ENCODE results near the gene SLCO4A1.

The SLCO4A1 gene

GRCh38 chr20:62711703-62712101 lies 69.4 kb downstream of the SLCO4A1 start:
- no peak for DNase-seq (ENCODE audit: low read depth, low spot score)
- ChIA-PET POLR2A (interaction anchor here (0.7 kb wide), 1 partner anchor 406 kb away, joined by 3 read pairs; no protein-coding TSS in a partner anchor), CTCF (interaction anchor here (1.1 kb wide), 1 partner anchor 8 kb away, joined by 4 read pairs; no protein-coding TSS in a partner anchor)
- no peak overlapping the region for H3K4me3 ChIP-seq (ENCODE audit: low read depth, low read length)
- TF ChIP-seq, protein P1, sequence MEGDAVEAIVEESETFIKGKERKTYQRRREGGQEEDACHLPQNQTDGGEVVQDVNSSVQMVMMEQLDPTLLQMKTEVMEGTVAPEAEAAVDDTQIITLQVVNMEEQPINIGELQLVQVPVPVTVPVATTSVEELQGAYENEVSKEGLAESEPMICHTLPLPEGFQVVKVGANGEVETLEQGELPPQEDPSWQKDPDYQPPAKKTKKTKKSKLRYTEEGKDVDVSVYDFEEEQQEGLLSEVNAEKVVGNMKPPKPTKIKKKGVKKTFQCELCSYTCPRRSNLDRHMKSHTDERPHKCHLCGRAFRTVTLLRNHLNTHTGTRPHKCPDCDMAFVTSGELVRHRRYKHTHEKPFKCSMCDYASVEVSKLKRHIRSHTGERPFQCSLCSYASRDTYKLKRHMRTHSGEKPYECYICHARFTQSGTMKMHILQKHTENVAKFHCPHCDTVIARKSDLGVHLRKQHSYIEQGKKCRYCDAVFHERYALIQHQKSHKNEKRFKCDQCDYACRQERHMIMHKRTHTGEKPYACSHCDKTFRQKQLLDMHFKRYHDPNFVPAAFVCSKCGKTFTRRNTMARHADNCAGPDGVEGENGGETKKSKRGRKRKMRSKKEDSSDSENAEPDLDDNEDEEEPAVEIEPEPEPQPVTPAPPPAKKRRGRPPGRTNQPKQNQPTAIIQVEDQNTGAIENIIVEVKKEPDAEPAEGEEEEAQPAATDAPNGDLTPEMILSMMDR (IDR thresholded peaks at IDR 0.05; ENCODE audit: insufficient read depth, low read length, missing control alignments) = no peak

GRCh38 chr20:62712606-62713005 lies 70.3 kb downstream of the SLCO4A1 start:
- DNase-seq (ENCODE audit: low read depth, low spot score) = no peak
- TF ChIP-seq, protein P1 (IDR thresholded peaks at IDR 0.05; ENCODE audit: insufficient read depth, low read length, missing control alignments) = no peak
- ChIA-PET CTCF (interaction anchor here (1.1 to 1.6 kb wide), 2 partner anchors 9 to 79 kb away, joined by 4 to 5 read pairs; no protein-coding TSS in a partner anchor), POLR2A (interaction anchor here (0.7 kb wide), 1 partner anchor 407 kb away, joined by 3 read pairs; no protein-coding TSS in a partner anchor)
- H3K4me3 ChIP-seq (ENCODE audit: low read depth, low read length) = no peak overlapping the region

- H3K4me3 ChIP-seq (ENCODE audit: low read depth, low read length) = no peak overlapping the region
- POLR2A ChIA-PET = no interaction called here
- DNase-seq (ENCODE audit: low read depth, low spot score) = no peak
- TF ChIP-seq, protein P1 (IDR thresholded peaks at IDR 0.05; ENCODE audit: insufficient read depth, low read length, missing control alignments) = no peak
- CTCF ChIA-PET = interaction anchor here (1.6 kb wide), 1 partner anchor 78 kb away, joined by 5 read pairs; no protein-coding TSS in a partner anchor
These were observed 71.7 kb downstream of the SLCO4A1 start for GRCh38 chr20:62714006-62714405.

GRCh38 chr20:62714799-62715198 lies 72.5 kb downstream of the SLCO4A1 start:
- no peak for DNase-seq (ENCODE audit: low read depth, low spot score)
- no peak overlapping the region for H3K4me3 ChIP-seq (ENCODE audit: low read depth, low read length)
- TF ChIP-seq, protein P1 (IDR thresholded peaks at IDR 0.05; ENCODE audit: insufficient read depth, low read length, missing control alignments) = no peak
- ChIA-PET CTCF (no interaction called here), POLR2A (no interaction called here)

DNA sequence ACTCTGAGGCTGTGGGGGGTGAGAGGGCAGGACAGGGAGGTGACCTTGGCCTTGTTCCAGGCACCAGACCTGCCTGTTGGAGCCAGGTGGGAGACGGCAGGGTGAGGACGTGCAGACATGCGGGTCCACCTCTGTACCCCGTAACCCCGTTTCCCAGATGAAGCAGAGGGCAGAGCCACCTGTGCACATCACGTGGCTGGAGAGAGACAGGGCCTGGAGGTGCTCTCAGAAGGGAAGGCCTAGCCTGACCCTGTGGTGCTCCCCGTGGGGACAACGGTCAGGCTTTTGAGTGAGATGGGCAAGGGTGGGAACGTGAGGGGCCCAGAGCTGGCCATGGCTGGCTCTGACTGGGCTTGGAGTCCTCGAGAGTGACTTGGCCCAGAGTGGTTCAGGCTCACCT lies 72.9 kb downstream of the SLCO4A1 start:
- no peak for DNase-seq (ENCODE audit: low read depth, low spot score)
- H3K4me3 ChIP-seq (ENCODE audit: low read depth, low read length) = no peak overlapping the region
- ChIA-PET CTCF (no interaction called here), POLR2A (no interaction called here)
- TF ChIP-seq, protein P1 (IDR thresholded peaks at IDR 0.05; ENCODE audit: insufficient read depth, low read length, missing control alignments) = no peak

GRCh38 chr20:62716198-62716940 lies 74.1 kb downstream of the SLCO4A1 start:
- H3K4me3 ChIP-seq (ENCODE audit: low read depth, low read length) = no peak overlapping the region
- DNase-seq (ENCODE audit: low read depth, low spot score) = no peak
- POLR2A ChIA-PET = no interaction called here
- TF ChIP-seq, protein P1 (IDR thresholded peaks at IDR 0.05; ENCODE audit: insufficient read depth, low read length, missing control alignments) = no peak
- CTCF ChIA-PET = no interaction called here
